ENCODE measurements around the gene MYMK.
"Not testable (repeated sequence)": the region's sequence is repeated elsewhere in the genome, so short reads cannot be mapped to it uniquely, and the experiment has no call there.

MYMK gene

GRCh38 chr9:133564451-133565116 is 39.8 kb upstream of the MYMK start:
- H3K14ac ChIP-seq (ENCODE audit: low read length) = peak overlapping the region; percentile 21
- H2AK5ac ChIP-seq (ENCODE audit: low read depth, low read length) = no peak overlapping the region
- no peak overlapping the region for H3K9ac ChIP-seq (ENCODE audit: low read depth, low read length, poor library complexity)
- no peak for DNase-seq (ENCODE audit: low spot score)
- no peak overlapping the region for H2BK12ac ChIP-seq (ENCODE audit: low read length)
- H3K18ac ChIP-seq (ENCODE audit: low read length) = no peak overlapping the region
- H3K4me1 ChIP-seq (ENCODE audit: control insufficient read depth in 2 of 2, insufficient read depth in 1 of 2, low read depth in 1 of 2, low read length in 2 of 2) = peaks cover 6 to 11% of the 10 kb centered on the region in 2 donors
- no peak overlapping the region for H4K91ac ChIP-seq (ENCODE audit: low read depth, low read length, poor library complexity)
- H4K8ac ChIP-seq (ENCODE audit: low read depth, low read length) = no peak overlapping the region
- no peak overlapping the region for H3K4ac ChIP-seq (ENCODE audit: low read length)
- no peak overlapping the region for H3K4me3 ChIP-seq (ENCODE audit: low read length in 2 of 2)
- no peak overlapping the region for H2AFZ ChIP-seq (ENCODE audit: low read length)
- no peak overlapping the region for H3K23ac ChIP-seq (ENCODE audit: low read depth, low read length, poor library complexity)
- WGBS, 2 donors (ENCODE audit: extremely low coverage in 2 of 2, insufficient read length in 2 of 2, insufficient replicate concordance in 1 of 2) = no CpG with 5 or more reads among the region's 11 CpGs
- H3K27ac ChIP-seq (replicated peaks; ENCODE audit: low read length) = no peak overlapping the region
- H3K79me1 ChIP-seq (ENCODE audit: low read depth, low read length) = peaks cover 3% of the 10 kb centered on the region
- no peak overlapping the region for H2BK5ac ChIP-seq (ENCODE audit: low read length)
- no peak overlapping the region for H2BK120ac ChIP-seq (ENCODE audit: low read depth, low read length)
- no peak overlapping the region for H3K4me2 ChIP-seq (ENCODE audit: insufficient read depth, low read length, poor library complexity, severe bottlenecking)
- H3K36me3 ChIP-seq (replicated peaks in 1 of 2; ENCODE audit: control insufficient read depth in 2 of 2, insufficient read depth in 2 of 2, low read length in 2 of 2) = no peaks in the 10 kb centered on the region
- peak overlapping the region; percentile 20 for H2BK15ac ChIP-seq (ENCODE audit: low read length)
- peaks cover 0 to 14% (median 0%) of the 10 kb centered on the region in 3 experiments for H3K27me3 ChIP-seq (ENCODE audit: control insufficient read depth in 3 of 3, insufficient read depth in 3 of 3, low read depth in 1 of 3, low read length in 3 of 3)
- no peaks in the 10 kb centered on the region for H3K9me3 ChIP-seq (replicated peaks in 1 of 2; ENCODE audit: control insufficient read depth in 2 of 2, insufficient read depth in 1 of 2, low read depth in 1 of 2, low read length in 2 of 2)

GRCh38 chr9:133563814-133564213 is 39.1 kb upstream of the MYMK start:
- not testable (repeated sequence) for H4K8ac ChIP-seq (ENCODE audit: low read depth, low read length); H3K14ac ChIP-seq (ENCODE audit: low read length); H3K4ac ChIP-seq (ENCODE audit: low read length); H2BK15ac ChIP-seq (ENCODE audit: low read length); H2AK5ac ChIP-seq (ENCODE audit: low read depth, low read length); H2BK12ac ChIP-seq (ENCODE audit: low read length); H2BK120ac ChIP-seq (ENCODE audit: low read depth, low read length); H3K9me3 ChIP-seq (replicated peaks in 1 of 2; ENCODE audit: control insufficient read depth in 2 of 2, insufficient read depth in 1 of 2, low read depth in 1 of 2, low read length in 2 of 2); H3K36me3 ChIP-seq (replicated peaks in 1 of 2; ENCODE audit: control insufficient read depth in 2 of 2, insufficient read depth in 2 of 2, low read length in 2 of 2); H3K23ac ChIP-seq (ENCODE audit: low read depth, low read length, poor library complexity); H3K4me2 ChIP-seq (ENCODE audit: insufficient read depth, low read length, poor library complexity, severe bottlenecking); H2BK5ac ChIP-seq (ENCODE audit: low read length); H2AFZ ChIP-seq (ENCODE audit: low read length); H3K27me3 ChIP-seq (ENCODE audit: control insufficient read depth in 3 of 3, insufficient read depth in 3 of 3, low read depth in 1 of 3, low read length in 3 of 3); H3K79me1 ChIP-seq (ENCODE audit: low read depth, low read length); DNase-seq (ENCODE audit: low spot score); H4K91ac ChIP-seq (ENCODE audit: low read depth, low read length, poor library complexity); H3K4me3 ChIP-seq (ENCODE audit: low read length in 2 of 2); H3K27ac ChIP-seq (replicated peaks; ENCODE audit: low read length); H3K18ac ChIP-seq (ENCODE audit: low read length); H3K9ac ChIP-seq (ENCODE audit: low read depth, low read length, poor library complexity)
- peaks cover 6 to 14% of the 10 kb centered on the region in 2 donors for H3K4me1 ChIP-seq (ENCODE audit: control insufficient read depth in 2 of 2, insufficient read depth in 1 of 2, low read depth in 1 of 2, low read length in 2 of 2)

- peak overlapping the region; percentile 85 for H2BK15ac ChIP-seq (ENCODE audit: low read length)
- DNase-seq (ENCODE audit: low spot score) = no peak
- H3K27ac ChIP-seq (replicated peaks; ENCODE audit: low read length) = no peak overlapping the region
Measured at GRCh38 chr9:133563291-133563796, 38.6 kb upstream of the MYMK start.

GRCh38 chr9:133562611-133563290 is 38.0 kb upstream of the MYMK start:
- Histone ChIP-seq H3K9me3 (replicated peaks in 1 of 2; ENCODE audit: control insufficient read depth in 2 of 2, insufficient read depth in 1 of 2, low read depth in 1 of 2, low read length in 2 of 2) (no peaks in the 10 kb centered on the region), H2AFZ (ENCODE audit: low read length) (no peak overlapping the region), H2BK120ac (ENCODE audit: low read depth, low read length) (no peak overlapping the region), H3K4me3 (ENCODE audit: low read length in 2 of 2) (no peak overlapping the region), H3K4ac (ENCODE audit: low read length) (peak overlapping the region; percentile 92), H3K79me1 (ENCODE audit: low read depth, low read length) (peaks cover 3% of the 10 kb centered on the region), H2BK5ac (ENCODE audit: low read length) (no peak overlapping the region), H3K14ac (ENCODE audit: low read length) (peak overlapping the region; percentile 31), H3K23ac (ENCODE audit: low read depth, low read length, poor library complexity) (no peak overlapping the region), H2BK12ac (ENCODE audit: low read length) (peak overlapping the region; percentile 70), H3K18ac (ENCODE audit: low read length) (peak overlapping the region; percentile 59), H3K27ac (replicated peaks; ENCODE audit: low read length) (no peak overlapping the region), H3K9ac (ENCODE audit: low read depth, low read length, poor library complexity) (peak overlapping the region; percentile 21), H3K4me1 (ENCODE audit: control insufficient read depth in 2 of 2, insufficient read depth in 1 of 2, low read depth in 1 of 2, low read length in 2 of 2) (peaks cover 10 to 23% of the 10 kb centered on the region in 2 donors), H2BK15ac (ENCODE audit: low read length) (peak overlapping the region; percentile 85), H3K27me3 (ENCODE audit: control insufficient read depth in 3 of 3, insufficient read depth in 3 of 3, low read depth in 1 of 3, low read length in 3 of 3) (peaks cover 0 to 10% (median 0%) of the 10 kb centered on the region in 3 experiments), H3K36me3 (replicated peaks in 1 of 2; ENCODE audit: control insufficient read depth in 2 of 2, insufficient read depth in 2 of 2, low read length in 2 of 2) (no peaks in the 10 kb centered on the region), H2AK5ac (ENCODE audit: low read depth, low read length) (peak overlapping the region; percentile 83), H4K91ac (ENCODE audit: low read depth, low read length, poor library complexity) (no peak overlapping the region), H4K8ac (ENCODE audit: low read depth, low read length) (no peak overlapping the region), H3K4me2 (ENCODE audit: insufficient read depth, low read length, poor library complexity, severe bottlenecking) (no peak overlapping the region)
- no peak for DNase-seq (ENCODE audit: low spot score)
- whole genome bisulfite sequencing, 2 donors (ENCODE audit: extremely low coverage in 2 of 2, insufficient read length in 2 of 2, insufficient replicate concordance in 1 of 2) = no CpG with 5 or more reads among the region's 54 CpGs

More at GRCh38 chr9:133563291-133563796, 38.6 kb upstream of the MYMK start:
- no peak overlapping the region for H3K4me3 ChIP-seq (ENCODE audit: low read length in 2 of 2)
- no peaks in the 10 kb centered on the region for H3K9me3 ChIP-seq (replicated peaks in 1 of 2; ENCODE audit: control insufficient read depth in 2 of 2, insufficient read depth in 1 of 2, low read depth in 1 of 2, low read length in 2 of 2)
- H3K4me1 ChIP-seq (ENCODE audit: control insufficient read depth in 2 of 2, insufficient read depth in 1 of 2, low read depth in 1 of 2, low read length in 2 of 2) = peaks cover 10 to 18% of the 10 kb centered on the region in 2 donors
- H3K4me2 ChIP-seq (ENCODE audit: insufficient read depth, low read length, poor library complexity, severe bottlenecking) = no peak overlapping the region
- H3K23ac ChIP-seq (ENCODE audit: low read depth, low read length, poor library complexity) = no peak overlapping the region
- H2AK5ac ChIP-seq (ENCODE audit: low read depth, low read length) = peak overlapping the region; percentile 83
- no peak overlapping the region for H4K8ac ChIP-seq (ENCODE audit: low read depth, low read length)
- H3K14ac ChIP-seq (ENCODE audit: low read length) = peak overlapping the region; percentile 31
- WGBS, 2 donors (ENCODE audit: extremely low coverage in 2 of 2, insufficient read length in 2 of 2, insufficient replicate concordance in 1 of 2) = no CpG with 5 or more reads among the region's 14 CpGs
- peak overlapping the region; percentile 84 for H3K9ac ChIP-seq (ENCODE audit: low read depth, low read length, poor library complexity)
- H2AFZ ChIP-seq (ENCODE audit: low read length) = no peak overlapping the region
- H3K36me3 ChIP-seq (replicated peaks in 1 of 2; ENCODE audit: control insufficient read depth in 2 of 2, insufficient read depth in 2 of 2, low read length in 2 of 2) = no peaks in the 10 kb centered on the region
- H3K79me1 ChIP-seq (ENCODE audit: low read depth, low read length) = peaks cover 3% of the 10 kb centered on the region
- H3K27me3 ChIP-seq (ENCODE audit: control insufficient read depth in 3 of 3, insufficient read depth in 3 of 3, low read depth in 1 of 3, low read length in 3 of 3) = peaks cover 0 to 10% (median 0%) of the 10 kb centered on the region in 3 experiments
- H3K18ac ChIP-seq (ENCODE audit: low read length) = peak overlapping the region; percentile 59
- H2BK5ac ChIP-seq (ENCODE audit: low read length) = no peak overlapping the region
- H2BK120ac ChIP-seq (ENCODE audit: low read depth, low read length) = no peak overlapping the region
- H2BK12ac ChIP-seq (ENCODE audit: low read length) = peak overlapping the region; percentile 70
- H4K91ac ChIP-seq (ENCODE audit: low read depth, low read length, poor library complexity) = no peak overlapping the region
- peak overlapping the region; percentile 92 for H3K4ac ChIP-seq (ENCODE audit: low read length)
